Activated CD8-positive, alpha-beta T cell treated with anti-CD3 and anti-CD28 coated beads for 36 hours (primary cell): ENCODE results near the gene DPEP2. TPM values are rescaled to one million over a fixed set of nuclear protein-coding genes. Genes with fewer than 3 reads are reported as not detected.

Experiments used
- ATAC-seq: fragments of 200-7000 bp; cut with Tn5 transposase; one replicate; pipeline ENCODE4 v1.10.0; 2021; ENCODE audit warnings: mild to moderate bottlenecking, moderate library complexity
- CTCF ChIA-PET: fragments of 350-600 bp; sonication (Branson Sonifier 250); formaldehyde crosslinking; loops from one replicate; lab custom pipeline; 2021; ENCODE audit warnings: antibody characterized with exemption; lab: Charles Lee
- POLR2A ChIA-PET: fragments of 350-600 bp; sonication (Branson Sonifier 250); formaldehyde crosslinking; loops from one replicate; lab custom pipeline; 2021; ENCODE audit warnings: antibody characterized with exemption; lab: Charles Lee
- DNase-seq: peaks from one replicate; pipeline ENCODE4 v3.0.0-alpha.2; 2020
- H3K27ac Mint-ChIP-seq: one replicate; pipeline ENCODE4 v1.8.0; 2021; ENCODE audit warnings: mild to moderate bottlenecking, mixed read lengths
- H3K27me3 Mint-ChIP-seq: one replicate; pipeline ENCODE4 v1.8.0; 2021; ENCODE audit warnings: mixed read lengths
- H3K36me3 Mint-ChIP-seq: one replicate; pipeline ENCODE4 v1.8.0; 2021; ENCODE audit warnings: low read depth, mixed read lengths
- H3K4me1 Mint-ChIP-seq: one replicate; pipeline ENCODE4 v1.8.0; 2021; ENCODE audit warnings: low read depth, mixed read lengths
- H3K4me3 Mint-ChIP-seq: one replicate; pipeline ENCODE4 v1.8.0; 2021; ENCODE audit warnings: mild to moderate bottlenecking, moderate library complexity, mixed read lengths
- H3K9me3 Mint-ChIP-seq: one replicate; pipeline ENCODE4 v1.8.0; 2021; ENCODE audit warnings: mixed read lengths
- intact Hi-C: fragments of 100-400 bp; cut with micrococcal nuclease; formaldehyde crosslinking; loops from one replicate; pipeline ENCODE4 v1.10.0; 2022
- total RNA-seq, 2 experiments: library from RNA; stranded (reverse); gene quantifications; one replicate each; pipeline ENCODE4 v1.2.3, GENCODE V29; 2021
- TF ChIP-seq, protein P1 (sequence below): fragments of 200-600 bp; IDR thresholded peaks from one replicate; pipeline ENCODE4 v1.8.0; 2022; ENCODE audit warnings: antibody characterized with exemption, mild to moderate bottlenecking

Gene DPEP2
- total RNA-seq, 2 experiments from 2014 or later: 2.9 TPM

DNA sequence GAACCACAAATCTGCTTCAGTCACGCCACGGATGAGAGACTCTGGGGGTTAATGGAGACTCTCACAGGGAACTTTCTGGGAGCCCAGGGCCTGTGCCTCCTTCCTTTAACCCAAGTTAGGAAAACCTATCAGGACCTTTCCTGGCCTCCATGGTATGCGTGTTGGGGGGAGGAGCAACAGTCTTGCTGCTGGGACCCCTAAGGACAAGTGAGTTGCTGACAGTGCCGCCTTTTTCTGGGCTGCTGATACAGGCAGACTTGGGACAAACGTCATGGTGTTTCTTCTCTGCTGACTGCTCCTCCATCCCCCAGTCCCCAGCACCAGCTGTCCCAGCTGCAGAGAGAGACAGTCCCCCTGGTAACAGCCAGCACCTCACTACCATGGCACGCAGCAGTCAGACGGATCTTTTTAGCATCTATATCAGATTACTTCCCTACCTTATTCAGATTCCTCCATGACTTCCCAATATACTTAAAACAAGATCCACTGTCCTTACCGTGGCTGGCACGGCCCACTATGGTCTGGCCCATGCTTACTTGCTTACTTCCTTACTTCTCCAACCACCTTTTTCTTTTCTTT, 10.0 kb upstream of the DPEP2 start:
- Mint-ChIP-seq H3K9me3 (no peaks in the 10 kb centered on the region), H3K4me1 (peaks cover 29% of the 10 kb centered on the region), H3K36me3 (no peaks in the 10 kb centered on the region), H3K27me3 (no peaks in the 10 kb centered on the region), H3K27ac (no peak overlapping the region), H3K4me3 (no peak overlapping the region)
- DNase-seq (no peak), ATAC-seq (no peak)
- intact Hi-C loops: no loop called here
- POLR2A ChIA-PET: interaction anchor here (1.5 kb wide), 1 partner anchor 13 kb away, joined by 8 read pairs; the partner anchor contains the start of genes DDX28 and DUS2
- TF ChIP-seq, protein P1, sequence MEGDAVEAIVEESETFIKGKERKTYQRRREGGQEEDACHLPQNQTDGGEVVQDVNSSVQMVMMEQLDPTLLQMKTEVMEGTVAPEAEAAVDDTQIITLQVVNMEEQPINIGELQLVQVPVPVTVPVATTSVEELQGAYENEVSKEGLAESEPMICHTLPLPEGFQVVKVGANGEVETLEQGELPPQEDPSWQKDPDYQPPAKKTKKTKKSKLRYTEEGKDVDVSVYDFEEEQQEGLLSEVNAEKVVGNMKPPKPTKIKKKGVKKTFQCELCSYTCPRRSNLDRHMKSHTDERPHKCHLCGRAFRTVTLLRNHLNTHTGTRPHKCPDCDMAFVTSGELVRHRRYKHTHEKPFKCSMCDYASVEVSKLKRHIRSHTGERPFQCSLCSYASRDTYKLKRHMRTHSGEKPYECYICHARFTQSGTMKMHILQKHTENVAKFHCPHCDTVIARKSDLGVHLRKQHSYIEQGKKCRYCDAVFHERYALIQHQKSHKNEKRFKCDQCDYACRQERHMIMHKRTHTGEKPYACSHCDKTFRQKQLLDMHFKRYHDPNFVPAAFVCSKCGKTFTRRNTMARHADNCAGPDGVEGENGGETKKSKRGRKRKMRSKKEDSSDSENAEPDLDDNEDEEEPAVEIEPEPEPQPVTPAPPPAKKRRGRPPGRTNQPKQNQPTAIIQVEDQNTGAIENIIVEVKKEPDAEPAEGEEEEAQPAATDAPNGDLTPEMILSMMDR: no peak
- CTCF ChIA-PET: interaction anchor here (0.7 kb wide), 1 partner anchor 9 kb away, joined by 3 read pairs; no protein-coding TSS in a partner anchor

DNA sequence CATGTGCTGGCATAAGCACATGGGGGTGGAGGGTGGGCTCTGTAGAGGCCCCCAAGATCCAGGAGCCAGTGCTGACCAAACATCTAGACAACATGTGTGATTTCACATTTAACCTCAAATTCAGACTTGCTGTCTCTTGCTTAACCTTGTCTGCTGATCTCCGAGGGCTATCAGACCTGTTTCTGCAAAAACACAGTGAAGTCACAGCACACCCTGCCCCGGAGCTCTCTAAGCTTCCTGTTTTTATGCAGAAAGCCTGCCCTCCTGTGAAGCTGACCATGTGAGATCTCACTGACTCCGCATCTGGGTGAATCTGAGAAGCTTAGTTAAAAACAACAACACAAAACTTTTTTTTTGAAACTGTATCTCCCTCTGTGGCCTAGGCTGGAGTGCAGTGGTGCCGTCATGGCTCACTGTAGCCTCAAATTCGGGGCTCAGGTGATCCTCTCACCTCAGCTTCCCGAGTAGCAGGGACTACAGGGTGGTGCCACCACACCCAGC, 6.6 kb upstream of the DPEP2 start:
- Mint-ChIP-seq H3K27me3 (no peaks in the 10 kb centered on the region), H3K4me3 (no peak overlapping the region), H3K36me3 (no peaks in the 10 kb centered on the region), H3K27ac (peak overlapping the region; percentile 95), H3K9me3 (no peaks in the 10 kb centered on the region), H3K4me1 (peaks cover 24% of the 10 kb centered on the region)
- TF ChIP-seq, protein P1: no peak
- POLR2A ChIA-PET: interaction anchor here (0.6 to 3.1 kb wide), 5 partner anchors 10 to 74 kb away, joined by 3 to 23 read pairs (median 3); partner anchors contain the start of genes DDX28 and DUS2
- CTCF ChIA-PET: interaction anchor here (0.7 to 2.7 kb wide), 3 partner anchors 12 to 224 kb away, joined by 3 to 16 read pairs (median 6); no protein-coding TSS in a partner anchor
- ATAC-seq (peak; percentile 77), DNase-seq (peak; percentile 44)
- intact Hi-C loops: no loop called here

- no peak overlapping the region for H3K4me3 Mint-ChIP-seq
- CTCF ChIA-PET: interaction anchor here (0.7 to 2.7 kb wide), 5 partner anchors 11 to 225 kb away, joined by 3 to 16 read pairs (median 6); no protein-coding TSS in a partner anchor
Measured at GRCh38 chr16:68005211-68005610, 5.9 kb upstream of the DPEP2 start.

GRCh38 chr16:68003031-68003430, 3.7 kb upstream of the DPEP2 start:
- DNase-seq (no peak), ATAC-seq (no peak)
- no peaks in the 10 kb centered on the region for H3K9me3 Mint-ChIP-seq
- intact Hi-C loops: no loop called here
- TF ChIP-seq, protein P1: no peak
- CTCF ChIA-PET: interaction anchor here (0.6 to 2.0 kb wide), 7 partner anchors 9 to 225 kb away, joined by 3 to 7 read pairs (median 5); no protein-coding TSS in a partner anchor
- peaks cover 3% of the 10 kb centered on the region for H3K36me3 Mint-ChIP-seq
- H3K4me3 Mint-ChIP-seq: no peak overlapping the region
- peaks cover 47% of the 10 kb centered on the region for H3K4me1 Mint-ChIP-seq
- no peaks in the 10 kb centered on the region for H3K27me3 Mint-ChIP-seq
- POLR2A ChIA-PET: interaction anchor here (1.0 to 2.0 kb wide), 4 partner anchors 10 to 34 kb away, joined by 4 to 7 read pairs (median 4); partner anchors contain the start of genes DDX28 and DUS2
- H3K27ac Mint-ChIP-seq: no peak overlapping the region

More at GRCh38 chr16:68005211-68005610, 5.9 kb upstream of the DPEP2 start:
- H3K27ac Mint-ChIP-seq: peak overlapping the region; percentile 95
- peaks cover 29% of the 10 kb centered on the region for H3K4me1 Mint-ChIP-seq
- no peaks in the 10 kb centered on the region for H3K27me3 Mint-ChIP-seq
- H3K9me3 Mint-ChIP-seq: no peaks in the 10 kb centered on the region
- POLR2A ChIA-PET: interaction anchor here (0.9 to 3.1 kb wide), 4 partner anchors 8 to 17 kb away, joined by 3 to 23 read pairs (median 5); partner anchors contain the start of genes DDX28 and DUS2
- ATAC-seq (no peak), DNase-seq (no peak)
- H3K36me3 Mint-ChIP-seq: no peaks in the 10 kb centered on the region
- TF ChIP-seq, protein P1: no peak
- intact Hi-C loops: no loop called here
